GM19023 (cell line): ENCODE measurements around the gene OR7G3.

Experiments used
- ATAC-seq: cut with Tn5 transposase; IDR thresholded peaks from one replicate; pipeline ENCODE4 v1.9.1; 2021; ENCODE audit warnings: mild to moderate bottlenecking, moderate library complexity; ENCODE audit not compliant: unreplicated experiment

The OR7G3 gene

GRCh38 chr19:9109959-9110358 is 16.8 kb downstream of the OR7G3 start:
- no peak for ATAC-seq

GRCh38 chr19:9107375-9107774 is 19.4 kb downstream of the OR7G3 start, which contains the start of gene OR7G2:
Gene OR7G2, minus strand, starts transcription at chr19:9107475. Its CDS starts 4,232 bp downstream, at chr19:9103243.
- no peak for ATAC-seq

- ATAC-seq: no peak
These were observed 40.0 kb downstream of the OR7G3 start, which contains the start of gene OR1M1 for GRCh38 chr19:9086761-9087160. Gene OR1M1, plus strand, starts transcription at chr19:9087061. Its CDS starts 6,184 bp downstream, at chr19:9093245.

GRCh38 chr19:9078651-9079050 is 48.1 kb downstream of the OR7G3 start:
- ATAC-seq: no peak

- no peak for ATAC-seq
These were observed 49.8 kb downstream of the OR7G3 start for GRCh38 chr19:9076901-9077300.
